AG04450 (cell line): ENCODE results near the gene GAS6. TPM values are rescaled to one million over a fixed set of nuclear protein-coding genes. Genes with fewer than 3 reads are reported as not detected.

Source experiments
- CTCF ChIA-PET: fragments of 300-600, 350-600 bp; formaldehyde crosslinking; extraction: SDS; loops from one replicate; lab custom pipeline; 2022; ENCODE audit warnings: antibody characterized with exemption, inconsistent platforms; lab: Charles Lee
- POLR2A ChIA-PET: fragments of 350-600 bp; formaldehyde crosslinking; extraction: SDS; loops from one replicate; lab custom pipeline; 2021; ENCODE audit warnings: antibody characterized with exemption, inconsistent platforms; lab: Yijun Ruan, JAX
- DNase-seq: peaks from one replicate; pipeline ENCODE4 v3.0.0-alpha.2; 2011; ENCODE audit warnings: low read depth, low spot score
- H3K27ac ChIP-seq: one replicate; pipeline ENCODE4 v1.5.1; 2012; ENCODE audit warnings: low read depth, low read length, control low read depth
- H3K27me3 ChIP-seq: one replicate; pipeline ENCODE4 v1.6.0; 2012; ENCODE audit warnings: low read length; ENCODE audit not compliant: control insufficient read depth, insufficient read depth
- H3K4me3 ChIP-seq: 2 replicates; pipeline ENCODE4 v1.5.1; 2011; ENCODE audit warnings: mild to moderate bottlenecking, low read depth, low read length, control low read depth
- H3K9me3 ChIP-seq: 2 replicates; pipeline ENCODE4 v1.5.1; 2012; ENCODE audit warnings: low read length; ENCODE audit not compliant: control insufficient read depth, insufficient read depth
- CTCF ChIP-seq: IDR thresholded peaks from 2 replicates; pipeline ENCODE4 v1.5.1; 2011; ENCODE audit warnings: low read depth, low read length, control low read depth, inconsistent platforms
- polyA plus RNA-seq: library from polyadenylated mRNA; depleted of rRNA; stranded (reverse); fragments of >200 nt; gene quantifications from 2 replicates; pipeline ENCODE4 v1.2.3, GENCODE V29; 2011

The GAS6 gene
- polyA plus RNA-seq, 1 experiment: 356 TPM

GRCh38 chr13:113845723-113846635 lies 17.9 kb downstream of the GAS6 start:
- Histone ChIP-seq H3K27ac (no peak overlapping the region), H3K4me3 (no peak overlapping the region), H3K27me3 (no peaks in the 10 kb centered on the region), H3K9me3 (peaks cover 4% of the 10 kb centered on the region; the same call in 1 of the 2 replicates)
- DNase-seq: no peak
- CTCF ChIA-PET: no interaction called here
- no peak for TF ChIP-seq CTCF
- POLR2A ChIA-PET: no interaction called here

DNA sequence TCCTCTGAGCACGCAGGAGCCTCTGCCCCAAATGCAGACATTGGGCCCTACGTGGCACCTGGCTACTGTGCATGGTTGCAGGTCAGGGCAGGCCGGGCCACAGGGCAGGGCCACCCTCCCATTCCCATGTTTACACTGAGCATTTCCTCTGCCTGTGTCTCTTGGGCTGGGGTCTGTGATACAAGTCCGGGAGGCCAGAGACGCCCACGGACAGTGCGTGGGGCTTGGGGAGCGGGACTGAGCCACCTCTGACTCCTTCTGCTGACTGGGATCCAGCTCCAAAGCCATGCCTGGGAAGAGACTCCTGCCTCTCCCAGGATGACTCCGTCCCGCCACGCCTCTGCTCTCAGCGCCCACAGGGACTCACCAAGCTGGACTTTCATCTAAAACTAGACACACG lies 18.8 kb downstream of the GAS6 start:
- Histone ChIP-seq H3K9me3 (peaks cover 4% of the 10 kb centered on the region; the same call in 1 of the 2 replicates), H3K4me3 (no peak overlapping the region), H3K27me3 (no peaks in the 10 kb centered on the region), H3K27ac (no peak overlapping the region)
- ChIA-PET CTCF (no interaction called here), POLR2A (no interaction called here)
- TF ChIP-seq CTCF: no peak
- DNase-seq: no peak

DNA sequence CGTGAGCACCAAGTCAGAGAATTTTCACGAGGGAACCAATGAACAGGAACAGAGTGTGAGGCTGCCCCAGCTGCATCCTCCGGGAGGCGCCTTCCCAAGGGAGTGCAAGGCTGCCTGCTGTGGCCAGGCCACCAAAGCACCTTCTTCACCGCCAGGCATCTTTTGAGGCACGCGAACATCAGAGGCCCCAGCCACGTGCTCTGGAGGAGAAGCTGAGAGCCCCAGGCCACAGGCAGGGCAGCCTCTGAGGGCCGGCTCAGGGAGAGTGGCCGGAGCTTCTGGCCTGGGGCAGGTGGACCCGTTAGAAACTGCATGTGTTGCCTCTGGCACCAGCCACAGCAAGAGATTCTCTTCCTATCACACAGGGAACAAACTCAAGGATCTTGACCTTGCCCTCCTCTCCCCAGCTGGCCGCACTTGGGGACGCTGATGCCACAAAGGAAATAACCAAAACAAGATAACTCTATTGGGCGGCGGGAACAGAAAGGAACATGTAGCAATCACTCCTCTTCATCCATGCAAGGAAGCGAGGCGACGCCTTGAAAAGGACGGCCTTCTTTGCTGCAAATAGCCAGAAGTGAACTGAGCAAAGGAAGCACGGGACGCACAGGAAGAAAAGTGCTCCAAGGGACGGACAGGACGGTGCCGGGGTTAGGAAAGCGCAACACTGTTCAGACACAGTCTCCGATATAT lies 19.9 kb downstream of the GAS6 start:
- TF ChIP-seq CTCF: no peak
- ChIA-PET CTCF (no interaction called here), POLR2A (no interaction called here)
- Histone ChIP-seq H3K27me3 (no peaks in the 10 kb centered on the region), H3K9me3 (peaks cover 4% of the 10 kb centered on the region; the same call in 1 of the 2 replicates), H3K4me3 (no peak overlapping the region), H3K27ac (peak overlapping the region; percentile 31)
- no peak for DNase-seq

- peaks cover 4% of the 10 kb centered on the region; the same call in 1 of the 2 replicates for H3K9me3 ChIP-seq
- no peak overlapping the region for H3K27ac ChIP-seq
- no peak for DNase-seq
- POLR2A ChIA-PET: no interaction called here
- CTCF ChIA-PET: no interaction called here
- TF ChIP-seq CTCF: no peak
- no peaks in the 10 kb centered on the region for H3K27me3 ChIP-seq
- H3K4me3 ChIP-seq: no peak overlapping the region
Observed at GRCh38 chr13:113843063-113843654, 20.7 kb downstream of the GAS6 start.
